Stomach smooth muscle (tissue), 2 donors: ENCODE data around the gene AGPAT3.
A peak's percentile ranks its signal among the peaks of the same experiment; 100 is the strongest.

Source experiments
- H3K27ac ChIP-seq: one replicate; pipeline ENCODE4 v1.7.0; 2013; ENCODE audit warnings: mild to moderate bottlenecking, low read length, inconsistent platforms
- H3K27me3 ChIP-seq, 2 donors: one replicate each; pipeline ENCODE4 v1.7.0; 2013; ENCODE audit warnings: low read length in 2 of 2; ENCODE audit not compliant: insufficient read depth in 2 of 2, control insufficient read depth in 1 of 2
- H3K36me3 ChIP-seq, 2 donors: one replicate each; pipeline ENCODE4 v1.7.0; 2013; ENCODE audit warnings: low read length in 2 of 2; ENCODE audit not compliant: control insufficient read depth in 2 of 2, insufficient read depth in 2 of 2
- H3K4me1 ChIP-seq: one replicate; pipeline ENCODE4 v1.7.0; 2013; ENCODE audit warnings: low read length; ENCODE audit not compliant: control insufficient read depth, insufficient read depth
- H3K4me3 ChIP-seq, 2 donors: one replicate each; pipeline ENCODE4 v1.7.0; 2013; ENCODE audit warnings: low read length in 2 of 2
- H3K9ac ChIP-seq, 2 donors: one replicate each; pipeline ENCODE4 v1.7.0; 2013; ENCODE audit warnings: low read length in 2 of 2, mild to moderate bottlenecking in 1 of 2
- H3K9me3 ChIP-seq, 2 donors: one replicate each; pipeline ENCODE4 v1.7.0; 2013; ENCODE audit warnings: low read length in 2 of 2; ENCODE audit not compliant: control insufficient read depth in 2 of 2
- donor health status: healthy.
- donor health status: Pancreatic carcinoma.

AGPAT3 gene

GRCh38 chr21:43957611-43958362 is 92.8 kb downstream of the AGPAT3 start:
- no peak overlapping the region for H3K9ac ChIP-seq
- H3K36me3 ChIP-seq = peaks cover 0 to 17% of the 10 kb centered on the region in 2 donors
- no peak overlapping the region for H3K4me3 ChIP-seq
- no peak overlapping the region for H3K27ac ChIP-seq
- H3K9me3 ChIP-seq = no peaks in the 10 kb centered on the region
- peaks cover 29% of the 10 kb centered on the region for H3K4me1 ChIP-seq
- H3K27me3 ChIP-seq = no peaks in the 10 kb centered on the region

GRCh38 chr21:43958364-43959158 is 93.5 kb downstream of the AGPAT3 start:
- Histone ChIP-seq H3K4me3 (no peak overlapping the region), H3K9me3 (no peaks in the 10 kb centered on the region), H3K4me1 (peaks cover 25% of the 10 kb centered on the region), H3K9ac (no peak overlapping the region), H3K27ac (no peak overlapping the region), H3K27me3 (no peaks in the 10 kb centered on the region), H3K36me3 (peaks cover 0 to 17% of the 10 kb centered on the region in 2 donors)

GRCh38 chr21:43959231-43960116 is 94.5 kb downstream of the AGPAT3 start:
- peaks cover 0 to 17% of the 10 kb centered on the region in 2 donors for H3K36me3 ChIP-seq
- H3K27ac ChIP-seq = peak overlapping the region; percentile 37
- no peak overlapping the region for H3K9ac ChIP-seq
- H3K4me1 ChIP-seq = peaks cover 22% of the 10 kb centered on the region
- no peaks in the 10 kb centered on the region for H3K9me3 ChIP-seq
- no peaks in the 10 kb centered on the region for H3K27me3 ChIP-seq
- peak overlapping the region; percentile 20 to 44 for H3K4me3 ChIP-seq

GRCh38 chr21:43961382-43961909 is 96.4 kb downstream of the AGPAT3 start:
- Histone ChIP-seq H3K27me3 (no peaks in the 10 kb centered on the region), H3K9ac (no peak overlapping the region), H3K4me1 (peaks cover 22% of the 10 kb centered on the region), H3K4me3 (no peak overlapping the region), H3K36me3 (peaks cover 0 to 17% of the 10 kb centered on the region in 2 donors), H3K9me3 (no peaks in the 10 kb centered on the region), H3K27ac (no peak overlapping the region)

GRCh38 chr21:43965911-43966585 is 101.0 kb downstream of the AGPAT3 start:
- Histone ChIP-seq H3K4me1 (no peaks in the 10 kb centered on the region), H3K27ac (no peak overlapping the region), H3K36me3 (peaks cover 14 to 22% of the 10 kb centered on the region in 2 donors)

GRCh38 chr21:43966946-43967512 is 102.0 kb downstream of the AGPAT3 start:
- Histone ChIP-seq H3K27me3 (no peaks in the 10 kb centered on the region), H3K4me3 (no peak overlapping the region), H3K36me3 (peaks cover 18 to 25% of the 10 kb centered on the region in 2 donors), H3K9ac (no peak overlapping the region), H3K27ac (no peak overlapping the region), H3K9me3 (no peaks in the 10 kb centered on the region), H3K4me1 (no peaks in the 10 kb centered on the region)

More at GRCh38 chr21:43965911-43966585, 101.0 kb downstream of the AGPAT3 start:
- H3K9ac ChIP-seq = no peak overlapping the region
- H3K27me3 ChIP-seq = no peaks in the 10 kb centered on the region
- H3K4me3 ChIP-seq = no peak overlapping the region
- H3K9me3 ChIP-seq = no peaks in the 10 kb centered on the region

GRCh38 chr21:43967981-43968380 is 103.0 kb downstream of the AGPAT3 start:
- Histone ChIP-seq H3K4me1 (no peaks in the 10 kb centered on the region), H3K36me3 (peaks cover 22 to 27% of the 10 kb centered on the region in 2 donors), H3K27ac (no peak overlapping the region), H3K4me3 (no peak overlapping the region), H3K9ac (no peak overlapping the region), H3K27me3 (no peaks in the 10 kb centered on the region), H3K9me3 (no peaks in the 10 kb centered on the region)

GRCh38 chr21:43968410-43969114 is 103.5 kb downstream of the AGPAT3 start:
- Histone ChIP-seq H3K27ac (no peak overlapping the region), H3K4me1 (no peaks in the 10 kb centered on the region), H3K4me3 (no peak overlapping the region), H3K9ac (no peak overlapping the region), H3K27me3 (no peaks in the 10 kb centered on the region), H3K9me3 (no peaks in the 10 kb centered on the region), H3K36me3 (peaks cover 22 to 27% of the 10 kb centered on the region in 2 donors)

- Histone ChIP-seq H3K4me1 (no peaks in the 10 kb centered on the region), H3K36me3 (peaks cover 22 to 27% of the 10 kb centered on the region in 2 donors), H3K9ac (no peak overlapping the region), H3K4me3 (no peak overlapping the region), H3K27me3 (no peaks in the 10 kb centered on the region), H3K27ac (no peak overlapping the region), H3K9me3 (no peaks in the 10 kb centered on the region)
Observed at GRCh38 chr21:43969115-43969444, 104.1 kb downstream of the AGPAT3 start.
